ENCODE data around the gene CAMTA1.

The CAMTA1 gene

DNA sequence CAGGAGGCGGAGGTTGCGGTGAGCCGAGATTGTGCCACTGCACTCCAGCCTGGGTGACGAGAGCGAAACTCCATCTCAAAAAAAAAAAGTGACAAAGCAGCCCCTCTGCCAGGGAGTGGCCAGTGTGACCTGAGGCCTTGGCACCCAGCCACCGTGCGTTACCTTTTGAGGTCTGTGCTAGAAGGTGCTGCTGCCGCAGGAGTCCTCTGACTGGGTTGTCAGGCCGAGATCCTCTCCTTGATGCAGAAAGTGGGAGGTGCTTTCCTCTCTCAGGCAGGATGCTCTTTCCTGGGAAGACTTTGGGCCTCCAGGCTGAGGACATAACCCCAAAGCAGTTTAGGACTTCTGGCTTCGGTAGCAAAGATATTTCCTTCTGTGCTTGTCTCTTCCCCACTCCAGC lies 705.3 kb downstream of the CAMTA1 start:
- TF ChIP-seq, protein P1, sequence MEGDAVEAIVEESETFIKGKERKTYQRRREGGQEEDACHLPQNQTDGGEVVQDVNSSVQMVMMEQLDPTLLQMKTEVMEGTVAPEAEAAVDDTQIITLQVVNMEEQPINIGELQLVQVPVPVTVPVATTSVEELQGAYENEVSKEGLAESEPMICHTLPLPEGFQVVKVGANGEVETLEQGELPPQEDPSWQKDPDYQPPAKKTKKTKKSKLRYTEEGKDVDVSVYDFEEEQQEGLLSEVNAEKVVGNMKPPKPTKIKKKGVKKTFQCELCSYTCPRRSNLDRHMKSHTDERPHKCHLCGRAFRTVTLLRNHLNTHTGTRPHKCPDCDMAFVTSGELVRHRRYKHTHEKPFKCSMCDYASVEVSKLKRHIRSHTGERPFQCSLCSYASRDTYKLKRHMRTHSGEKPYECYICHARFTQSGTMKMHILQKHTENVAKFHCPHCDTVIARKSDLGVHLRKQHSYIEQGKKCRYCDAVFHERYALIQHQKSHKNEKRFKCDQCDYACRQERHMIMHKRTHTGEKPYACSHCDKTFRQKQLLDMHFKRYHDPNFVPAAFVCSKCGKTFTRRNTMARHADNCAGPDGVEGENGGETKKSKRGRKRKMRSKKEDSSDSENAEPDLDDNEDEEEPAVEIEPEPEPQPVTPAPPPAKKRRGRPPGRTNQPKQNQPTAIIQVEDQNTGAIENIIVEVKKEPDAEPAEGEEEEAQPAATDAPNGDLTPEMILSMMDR (IDR thresholded peaks at IDR 0.05; ENCODE audit: control insufficient read depth, extremely low read depth, insufficient read depth) = no peak

DNA sequence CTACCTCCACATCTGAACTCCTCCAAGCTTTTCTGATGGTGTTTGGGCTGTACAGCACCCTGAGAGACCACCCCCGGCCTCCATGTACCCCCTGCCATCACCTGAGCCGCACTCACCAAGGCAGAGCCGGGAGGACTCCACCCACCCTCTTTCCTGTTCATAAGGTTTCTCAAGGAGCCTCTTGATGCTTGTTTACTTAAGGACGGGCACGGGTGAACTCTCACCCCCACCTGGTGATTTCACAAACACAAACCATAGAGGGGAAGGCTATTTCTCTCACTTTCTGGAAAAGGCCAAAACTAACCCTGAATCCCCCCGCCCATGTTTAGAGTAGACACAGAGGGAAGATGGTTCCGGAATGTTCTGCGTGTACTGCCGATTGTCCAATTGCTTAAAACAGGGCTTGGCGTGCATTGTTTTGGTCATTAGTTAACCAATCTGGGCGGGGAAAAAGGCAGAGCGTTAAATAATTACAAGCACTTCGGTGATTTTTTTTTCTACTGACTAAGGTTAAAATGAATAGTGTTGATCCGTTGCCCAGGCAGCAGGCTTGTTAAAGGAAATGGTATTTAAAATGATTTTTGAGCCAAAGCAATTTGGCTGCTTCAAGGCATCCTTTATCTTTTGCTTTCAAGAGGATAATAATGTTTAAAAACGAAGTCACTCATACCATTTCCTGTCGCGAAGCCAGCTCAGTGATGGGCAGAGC lies 706.0 kb downstream of the CAMTA1 start:
- H3K4me3 ChIP-seq (ENCODE audit: low read depth, low read length) = no peak overlapping the region
- DNase-seq (ENCODE audit: low read depth) = no peak
- TF ChIP-seq, protein P1 (IDR thresholded peaks at IDR 0.05; ENCODE audit: control insufficient read depth, extremely low read depth, insufficient read depth) = no peak

More for the DNA sequence above, 705.3 kb downstream of the CAMTA1 start:
- H3K4me3 ChIP-seq (ENCODE audit: low read depth, low read length) = no peak overlapping the region
- DNase-seq (ENCODE audit: low read depth) = no peak

DNA sequence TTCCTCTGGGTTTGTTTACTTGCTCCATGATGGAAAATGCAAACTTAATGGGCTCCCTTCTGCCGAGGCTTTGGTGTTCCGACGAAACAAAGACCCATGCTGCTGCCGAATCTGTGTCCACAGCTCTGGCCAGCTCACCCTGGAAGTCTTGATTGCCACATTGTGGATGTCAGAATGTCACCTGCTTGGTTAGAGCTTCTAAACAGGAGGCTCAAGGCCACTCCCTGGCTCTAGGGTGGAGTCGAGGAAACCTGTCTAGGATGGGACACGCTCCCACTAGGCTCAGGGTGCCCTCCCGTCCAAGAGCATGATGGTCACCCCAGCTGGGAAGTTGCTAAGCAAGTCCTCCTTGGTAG lies 706.5 kb downstream of the CAMTA1 start:
- H3K4me3 ChIP-seq (ENCODE audit: low read depth, low read length) = no peak overlapping the region
- DNase-seq (ENCODE audit: low read depth) = no peak
- TF ChIP-seq, protein P1 (IDR thresholded peaks at IDR 0.05; ENCODE audit: control insufficient read depth, extremely low read depth, insufficient read depth) = no peak

DNA sequence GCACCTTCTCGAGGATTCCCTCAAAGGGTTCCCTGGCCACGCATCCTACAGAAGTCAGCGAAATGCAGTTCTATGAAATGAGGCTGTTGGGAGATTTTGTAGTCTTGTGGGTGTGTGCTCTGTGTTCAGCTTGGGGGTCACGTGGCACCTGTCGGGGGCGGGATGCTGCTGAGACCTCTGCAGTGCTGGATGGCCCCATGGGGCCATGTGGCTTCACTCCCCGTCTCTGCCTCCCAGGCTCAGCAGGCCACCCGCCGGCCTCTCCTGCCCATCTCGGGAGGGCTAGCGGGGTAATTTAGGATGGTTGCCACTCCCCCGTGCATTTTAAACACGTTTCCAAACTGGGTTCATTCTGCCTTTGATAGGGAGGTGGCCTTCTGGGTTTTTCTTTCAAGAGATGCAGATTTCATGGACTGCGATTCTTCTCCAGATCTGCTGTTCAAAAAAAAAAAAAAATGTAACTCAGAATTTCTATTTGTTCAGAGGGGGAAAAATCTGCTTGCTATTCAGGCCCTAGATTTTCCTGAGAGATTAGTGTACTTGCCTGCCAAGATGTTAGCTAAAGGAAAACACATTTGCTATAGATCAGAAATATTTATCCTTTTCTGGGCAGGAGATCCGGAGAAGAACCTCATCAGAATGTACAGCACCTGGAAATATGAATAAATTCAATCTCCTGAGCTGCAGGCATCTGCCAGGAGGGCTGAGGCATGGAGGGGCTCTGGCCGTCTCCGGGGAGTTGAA lies 708.6 kb downstream of the CAMTA1 start:
- DNase-seq (ENCODE audit: low read depth) = no peak
- TF ChIP-seq, protein P1 (IDR thresholded peaks at IDR 0.05; ENCODE audit: control insufficient read depth, extremely low read depth, insufficient read depth) = no peak

GRCh38 chr1:7495962-7496361 lies 710.7 kb downstream of the CAMTA1 start:
- TF ChIP-seq, protein P1 (IDR thresholded peaks at IDR 0.05; ENCODE audit: control insufficient read depth, extremely low read depth, insufficient read depth) = no peak
- no peak overlapping the region for H3K4me3 ChIP-seq (ENCODE audit: low read depth, low read length)
- no peak for DNase-seq (ENCODE audit: low read depth)

More for the DNA sequence above, 708.6 kb downstream of the CAMTA1 start:
- H3K4me3 ChIP-seq (ENCODE audit: low read depth, low read length) = no peak overlapping the region

- TF ChIP-seq, protein P1 (IDR thresholded peaks at IDR 0.05; ENCODE audit: control insufficient read depth, extremely low read depth, insufficient read depth) = no peak
- no peak for DNase-seq (ENCODE audit: low read depth)
- H3K4me3 ChIP-seq (ENCODE audit: low read depth, low read length) = no peak overlapping the region
These were observed 711.9 kb downstream of the CAMTA1 start for GRCh38 chr1:7497107-7497637.
